Measurements from ENCODE around the gene SOX9. TPM values are rescaled to one million over a fixed set of nuclear protein-coding genes. Genes with fewer than 3 reads are reported as not detected.

SOX9 gene
- total RNA-seq, 1 experiment from 2014 or later = 1.3 TPM

DNA sequence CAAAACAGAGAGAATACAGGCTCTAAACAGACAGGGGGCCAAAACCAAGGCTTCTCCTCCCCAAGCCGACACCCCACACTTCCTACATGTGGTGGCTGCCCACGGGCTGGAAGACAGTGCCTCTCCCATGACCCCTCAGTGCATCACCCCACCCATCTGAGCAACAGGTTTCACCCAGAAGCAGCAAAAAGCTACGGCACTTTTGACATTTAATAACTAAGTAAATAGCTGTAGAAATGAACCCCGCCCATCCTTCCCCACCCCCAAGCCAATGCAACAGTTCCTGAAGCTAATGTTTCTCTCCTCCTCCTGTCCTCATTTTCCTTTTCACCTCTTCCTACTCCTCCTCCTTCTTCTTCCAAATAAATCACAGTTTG is 9.9 kb upstream of the SOX9 start:
- no CpG with 5 or more reads among the region's 4 CpGs for WGBS (ENCODE audit: extremely low coverage, insufficient read length, low lambda C conversion rate)

More for the DNA sequence above, 9.9 kb upstream of the SOX9 start:
- Histone ChIP-seq H3K4me2 (ENCODE audit: insufficient read depth, insufficient read length, low read length) (no peak overlapping the region), H2BK15ac (ENCODE audit: low read depth, low read length) (no peak overlapping the region), H2BK5ac (ENCODE audit: insufficient read length, low read length) (no peak overlapping the region), H2AFZ (ENCODE audit: low read length) (no peak overlapping the region), H4K5ac (ENCODE audit: insufficient read length, low read depth, low read length) (no peak overlapping the region), H3K27ac (ENCODE audit: insufficient read length, low read depth, low read length) (no peak overlapping the region), H3K18ac (ENCODE audit: insufficient read length, low read depth, low read length) (no peak overlapping the region), H3K23ac (ENCODE audit: insufficient read length, low read depth, low read length) (no peak overlapping the region), H2AK5ac (ENCODE audit: insufficient read length, low read length) (no peak overlapping the region), H3K14ac (ENCODE audit: insufficient read depth, low read length) (no peak overlapping the region), H3K79me2 (ENCODE audit: insufficient read depth, low read length) (no peaks in the 10 kb centered on the region), H3K4ac (ENCODE audit: low read depth, low read length) (no peak overlapping the region), H3K9ac (ENCODE audit: extremely low read depth, insufficient read length, low read length) (no peak overlapping the region), H4K91ac (ENCODE audit: insufficient read length, low read depth, low read length) (no peak overlapping the region), H3K79me1 (ENCODE audit: insufficient read depth, low read depth, low read length, poor library complexity, severe bottlenecking) (no peaks in the 10 kb centered on the region), H4K8ac (replicated peaks; ENCODE audit: insufficient read length, low read depth, low read length) (no peak overlapping the region), H4K20me1 (ENCODE audit: control insufficient read depth, insufficient read depth, insufficient read length) (no peaks in the 10 kb centered on the region), H2BK20ac (ENCODE audit: low read depth, low read length, poor library complexity, severe bottlenecking) (no peak overlapping the region), H3K4me1 (ENCODE audit: insufficient read depth, low read length) (peaks cover 16% of the 10 kb centered on the region; the same call in 1 of the 2 replicates), H3K9me3 (ENCODE audit: control insufficient read depth, low read depth, low read length) (no peaks in the 10 kb centered on the region), H2BK120ac (ENCODE audit: low read depth, low read length, poor library complexity, severe bottlenecking) (no peak overlapping the region), H2BK12ac (ENCODE audit: insufficient read length, low read depth, low read length) (no peak overlapping the region), H3K23me2 (ENCODE audit: insufficient read length, low read depth, low read length, poor library complexity, severe bottlenecking) (peaks cover 2% of the 10 kb centered on the region), H3K56ac (ENCODE audit: insufficient read length, low read depth, low read length) (no peak overlapping the region), H3T11ph (ENCODE audit: low read length) (no peak overlapping the region), H3K27me3 (ENCODE audit: insufficient read depth, low read length) (peaks cover 11% of the 10 kb centered on the region; the same call in 1 of the 2 replicates)
- no peak overlapping the region for H3K27ac Mint-ChIP-seq
- H3K36me3 Mint-ChIP-seq (ENCODE audit: insufficient read depth in 1 of 3, low read depth in 3 of 3) = no peaks in the 10 kb centered on the region
- DNase-seq = no peak
- H3K4me3 Mint-ChIP-seq = no peak overlapping the region
- peaks cover 52 to 58% of the 10 kb centered on the region in 2 experiments for H3K4me1 Mint-ChIP-seq
- TF ChIP-seq, protein P1, sequence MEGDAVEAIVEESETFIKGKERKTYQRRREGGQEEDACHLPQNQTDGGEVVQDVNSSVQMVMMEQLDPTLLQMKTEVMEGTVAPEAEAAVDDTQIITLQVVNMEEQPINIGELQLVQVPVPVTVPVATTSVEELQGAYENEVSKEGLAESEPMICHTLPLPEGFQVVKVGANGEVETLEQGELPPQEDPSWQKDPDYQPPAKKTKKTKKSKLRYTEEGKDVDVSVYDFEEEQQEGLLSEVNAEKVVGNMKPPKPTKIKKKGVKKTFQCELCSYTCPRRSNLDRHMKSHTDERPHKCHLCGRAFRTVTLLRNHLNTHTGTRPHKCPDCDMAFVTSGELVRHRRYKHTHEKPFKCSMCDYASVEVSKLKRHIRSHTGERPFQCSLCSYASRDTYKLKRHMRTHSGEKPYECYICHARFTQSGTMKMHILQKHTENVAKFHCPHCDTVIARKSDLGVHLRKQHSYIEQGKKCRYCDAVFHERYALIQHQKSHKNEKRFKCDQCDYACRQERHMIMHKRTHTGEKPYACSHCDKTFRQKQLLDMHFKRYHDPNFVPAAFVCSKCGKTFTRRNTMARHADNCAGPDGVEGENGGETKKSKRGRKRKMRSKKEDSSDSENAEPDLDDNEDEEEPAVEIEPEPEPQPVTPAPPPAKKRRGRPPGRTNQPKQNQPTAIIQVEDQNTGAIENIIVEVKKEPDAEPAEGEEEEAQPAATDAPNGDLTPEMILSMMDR (conservative IDR thresholded peaks at IDR 0.05) = no peak
- no peaks in the 10 kb centered on the region; a peak in 1 of 5 replicates for H3K9me3 Mint-ChIP-seq
- peaks cover 57% of the 10 kb centered on the region for H3K27me3 Mint-ChIP-seq (ENCODE audit: low read depth)
